ENCODE measurements around the gene TMEM72. TPM values are rescaled to one million over a fixed set of nuclear protein-coding genes. Genes with fewer than 3 reads are reported as not detected.

The TMEM72 gene
- total RNA-seq, 1 experiment from 2014 or later = not detected

DNA sequence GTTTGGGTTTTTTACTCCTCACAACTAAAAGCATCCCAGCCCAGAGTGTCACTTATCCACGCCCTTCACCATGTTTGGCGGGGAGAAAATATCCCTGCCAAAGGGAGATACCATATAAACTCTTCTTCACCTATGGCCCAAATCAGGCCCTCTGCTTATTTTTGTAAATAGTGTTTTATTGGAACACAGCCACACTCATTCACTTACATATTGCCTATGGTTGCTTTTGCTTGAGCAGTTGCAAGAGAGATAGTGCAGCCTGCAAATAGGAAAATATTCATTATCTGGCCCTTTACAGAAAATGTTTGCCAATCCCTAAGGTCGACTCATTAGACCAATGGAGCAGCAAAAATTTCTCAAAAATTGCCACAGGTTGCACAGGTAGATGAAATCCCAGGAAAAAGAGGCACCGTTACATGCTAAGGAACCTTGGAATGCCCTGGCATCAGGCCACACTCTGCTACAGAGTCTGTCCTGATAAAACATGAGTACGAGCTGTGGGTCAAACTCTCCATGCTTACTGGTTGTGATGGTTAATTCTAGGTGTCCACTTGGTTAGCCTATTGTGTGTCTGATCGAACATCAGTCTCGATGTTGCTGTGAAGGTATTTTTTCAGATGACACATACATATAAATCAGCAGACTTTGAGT lies 40.6 kb downstream of the TMEM72 start:
- H3K27ac ChIP-seq (ENCODE audit: low read depth, low read length) = no peak overlapping the region
- intact Hi-C loops (cut with micrococcal nuclease) = no loop called here
- no peaks in the 10 kb centered on the region for H4K20me1 ChIP-seq (ENCODE audit: insufficient read depth)
- ChIA-PET RAD21 (ENCODE audit: low non-redundant PET in 1 of 2, low total read pairs in 2 of 2, uncharacterized antibody in 2 of 2, unreplicated experiment in 2 of 2) (no interaction called here), CTCF (no interaction called here), POLR2A (no interaction called here)
- H3K4me1 ChIP-seq (ENCODE audit: control insufficient read depth in 1 of 2, insufficient read depth in 2 of 2, low read length in 2 of 2) = no peaks in the 10 kb centered on the region
- H3K9ac ChIP-seq (ENCODE audit: low read length) = no peak overlapping the region
- no peak for DNase-seq (ENCODE audit: low read depth, low spot score)
- ATAC-seq = no peak
- no peak overlapping the region for H3K4me3 ChIP-seq (replicated peaks in 1 of 2; ENCODE audit: low read depth in 1 of 2, low read length in 2 of 2)
- no peak overlapping the region for H2AFZ ChIP-seq (ENCODE audit: low read depth, low read length, poor library complexity, severe bottlenecking)
- TF ChIP-seq FOSL1 (IDR thresholded peaks at IDR 0.05; ENCODE audit: low read depth) (no peak), TCF7L2 (IDR thresholded peaks at IDR 0.05; ENCODE audit: borderline replicate concordance, extremely low read depth, insufficient read depth, insufficient read length) (no peak), CBX3 (IDR thresholded peaks at IDR 0.05; ENCODE audit: low read depth) (no peak)
- H3K27me3 ChIP-seq (ENCODE audit: insufficient read depth, low read length) = no peaks in the 10 kb centered on the region
- no peaks in the 10 kb centered on the region for H3K79me2 ChIP-seq (ENCODE audit: insufficient read depth, low read length)
- BruUV-seq (replicated peaks) = no TSS peak
- no peaks in the 10 kb centered on the region for H3K9me2 ChIP-seq (ENCODE audit: insufficient read depth)
- H3K36me3 ChIP-seq (ENCODE audit: control insufficient read depth in 1 of 2, insufficient read depth in 2 of 2, low read length in 2 of 2) = no peaks in the 10 kb centered on the region
- H3K9me3 ChIP-seq (ENCODE audit: control insufficient read depth in 1 of 2, insufficient read depth in 1 of 2, low read depth in 1 of 2, low read length in 2 of 2) = no peaks in the 10 kb centered on the region
- H3K4me2 ChIP-seq (ENCODE audit: low read length) = no peak overlapping the region

DNA sequence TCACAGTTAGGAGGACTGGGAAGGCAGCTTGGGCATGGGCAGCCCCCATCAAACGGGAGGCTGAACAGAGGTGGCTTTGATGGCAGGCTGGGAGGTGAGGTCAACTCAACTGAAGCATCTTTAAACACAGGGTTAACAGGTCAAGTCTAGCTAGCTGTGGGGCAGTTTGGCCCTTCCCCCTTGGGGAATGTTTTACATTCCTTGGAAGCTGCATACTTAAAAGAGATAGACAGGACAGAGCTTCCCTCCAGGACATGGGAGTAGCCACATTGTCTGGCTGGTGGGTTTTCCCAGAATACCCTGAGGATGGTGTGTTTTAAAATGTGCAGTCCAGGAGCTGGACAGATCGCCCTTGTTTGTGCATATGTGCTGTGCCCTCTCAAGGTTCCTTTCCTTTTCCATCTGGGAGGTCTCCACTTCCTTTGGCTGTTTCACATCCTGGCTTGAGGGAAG lies 41.7 kb downstream of the TMEM72 start:
- ChIA-PET POLR2A (no interaction called here), RAD21 (ENCODE audit: low non-redundant PET in 1 of 2, low total read pairs in 2 of 2, uncharacterized antibody in 2 of 2, unreplicated experiment in 2 of 2) (interaction anchor here in 1 of 2 experiments (0.6 kb wide), 1 partner anchor 23 kb away, joined by 3 read pairs; no protein-coding TSS in a partner anchor), CTCF (no interaction called here)
- Histone ChIP-seq H3K36me3 (ENCODE audit: control insufficient read depth in 1 of 2, insufficient read depth in 2 of 2, low read length in 2 of 2) (no peaks in the 10 kb centered on the region), H3K4me1 (ENCODE audit: control insufficient read depth in 1 of 2, insufficient read depth in 2 of 2, low read length in 2 of 2) (no peaks in the 10 kb centered on the region), H3K4me3 (replicated peaks in 1 of 2; ENCODE audit: low read depth in 1 of 2, low read length in 2 of 2) (no peak overlapping the region), H3K9me3 (ENCODE audit: control insufficient read depth in 1 of 2, insufficient read depth in 1 of 2, low read depth in 1 of 2, low read length in 2 of 2) (no peaks in the 10 kb centered on the region), H4K20me1 (ENCODE audit: insufficient read depth) (no peaks in the 10 kb centered on the region), H3K27ac (ENCODE audit: low read depth, low read length) (no peak overlapping the region), H3K79me2 (ENCODE audit: insufficient read depth, low read length) (no peaks in the 10 kb centered on the region), H3K9ac (ENCODE audit: low read length) (no peak overlapping the region), H3K27me3 (ENCODE audit: insufficient read depth, low read length) (no peaks in the 10 kb centered on the region), H3K4me2 (ENCODE audit: low read length) (no peak overlapping the region), H2AFZ (ENCODE audit: low read depth, low read length, poor library complexity, severe bottlenecking) (no peak overlapping the region), H3K9me2 (ENCODE audit: insufficient read depth) (no peaks in the 10 kb centered on the region)
- intact Hi-C loops (cut with micrococcal nuclease) = no loop called here
- DNase-seq (ENCODE audit: low read depth, low spot score) (no peak), ATAC-seq (0 out of 2 replicates have a peak, but pooled peaks have one; percentile 22)
- BruUV-seq (replicated peaks) = no TSS peak
- TF ChIP-seq ZFX (IDR thresholded peaks at IDR 0.05) (no peak), EZH2phosphoT487 (IDR thresholded peaks at IDR 0.05; ENCODE audit: borderline replicate concordance) (no peak), ATF3 (IDR thresholded peaks at IDR 0.05) (no peak), EGR1 (IDR thresholded peaks at IDR 0.05; ENCODE audit: low read depth) (no peak), SP1 (IDR thresholded peaks at IDR 0.05; ENCODE audit: low read depth) (no peak), RAD21 (IDR thresholded peaks at IDR 0.05; ENCODE audit: low read depth) (no peak), POLR2A (IDR thresholded peaks at IDR 0.05; ENCODE audit: borderline replicate concordance, extremely low read depth, insufficient read depth, insufficient read length) (no peak), TCF7L2 (IDR thresholded peaks at IDR 0.05; ENCODE audit: borderline replicate concordance, extremely low read depth, insufficient read depth, insufficient read length) (no peak), YY1 (IDR thresholded peaks at IDR 0.05; ENCODE audit: extremely low read depth, insufficient replicate concordance, low read depth, low read length) (no peak), SIN3A (IDR thresholded peaks at IDR 0.05; ENCODE audit: low read depth) (no peak), CBX3 (IDR thresholded peaks at IDR 0.05; ENCODE audit: low read depth) (no peak), JUND (IDR thresholded peaks at IDR 0.05) (no peak), SRF (IDR thresholded peaks at IDR 0.05; ENCODE audit: low read depth) (no peak)
- TF ChIP-seq, protein P1, sequence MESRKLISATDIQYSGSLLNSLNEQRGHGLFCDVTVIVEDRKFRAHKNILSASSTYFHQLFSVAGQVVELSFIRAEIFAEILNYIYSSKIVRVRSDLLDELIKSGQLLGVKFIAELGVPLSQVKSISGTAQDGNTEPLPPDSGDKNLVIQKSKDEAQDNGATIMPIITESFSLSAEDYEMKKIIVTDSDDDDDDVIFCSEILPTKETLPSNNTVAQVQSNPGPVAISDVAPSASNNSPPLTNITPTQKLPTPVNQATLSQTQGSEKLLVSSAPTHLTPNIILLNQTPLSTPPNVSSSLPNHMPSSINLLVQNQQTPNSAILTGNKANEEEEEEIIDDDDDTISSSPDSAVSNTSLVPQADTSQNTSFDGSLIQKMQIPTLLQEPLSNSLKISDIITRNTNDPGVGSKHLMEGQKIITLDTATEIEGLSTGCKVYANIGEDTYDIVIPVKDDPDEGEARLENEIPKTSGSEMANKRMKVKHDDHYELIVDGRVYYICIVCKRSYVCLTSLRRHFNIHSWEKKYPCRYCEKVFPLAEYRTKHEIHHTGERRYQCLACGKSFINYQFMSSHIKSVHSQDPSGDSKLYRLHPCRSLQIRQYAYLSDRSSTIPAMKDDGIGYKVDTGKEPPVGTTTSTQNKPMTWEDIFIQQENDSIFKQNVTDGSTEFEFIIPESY (IDR thresholded peaks at IDR 0.05; ENCODE audit: extremely low read depth, insufficient replicate concordance, low read length) = no peak
- TF ChIP-seq, protein P2, sequence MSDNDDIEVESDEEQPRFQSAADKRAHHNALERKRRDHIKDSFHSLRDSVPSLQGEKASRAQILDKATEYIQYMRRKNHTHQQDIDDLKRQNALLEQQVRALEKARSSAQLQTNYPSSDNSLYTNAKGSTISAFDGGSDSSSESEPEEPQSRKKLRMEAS (IDR thresholded peaks at IDR 0.05) = no peak
- TF ChIP-seq, protein P3, sequence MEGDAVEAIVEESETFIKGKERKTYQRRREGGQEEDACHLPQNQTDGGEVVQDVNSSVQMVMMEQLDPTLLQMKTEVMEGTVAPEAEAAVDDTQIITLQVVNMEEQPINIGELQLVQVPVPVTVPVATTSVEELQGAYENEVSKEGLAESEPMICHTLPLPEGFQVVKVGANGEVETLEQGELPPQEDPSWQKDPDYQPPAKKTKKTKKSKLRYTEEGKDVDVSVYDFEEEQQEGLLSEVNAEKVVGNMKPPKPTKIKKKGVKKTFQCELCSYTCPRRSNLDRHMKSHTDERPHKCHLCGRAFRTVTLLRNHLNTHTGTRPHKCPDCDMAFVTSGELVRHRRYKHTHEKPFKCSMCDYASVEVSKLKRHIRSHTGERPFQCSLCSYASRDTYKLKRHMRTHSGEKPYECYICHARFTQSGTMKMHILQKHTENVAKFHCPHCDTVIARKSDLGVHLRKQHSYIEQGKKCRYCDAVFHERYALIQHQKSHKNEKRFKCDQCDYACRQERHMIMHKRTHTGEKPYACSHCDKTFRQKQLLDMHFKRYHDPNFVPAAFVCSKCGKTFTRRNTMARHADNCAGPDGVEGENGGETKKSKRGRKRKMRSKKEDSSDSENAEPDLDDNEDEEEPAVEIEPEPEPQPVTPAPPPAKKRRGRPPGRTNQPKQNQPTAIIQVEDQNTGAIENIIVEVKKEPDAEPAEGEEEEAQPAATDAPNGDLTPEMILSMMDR (IDR thresholded peaks at IDR 0.05 in 2 of 3, conservative IDR thresholded peaks at IDR 0.05 in 1 of 3; ENCODE audit: borderline replicate concordance in 1 of 3, insufficient read depth in 1 of 3, low read depth in 2 of 3, low read length in 2 of 3) = no peak

All from HCT116 (cell line).